H9 (cell line): ENCODE data around the gene SLC24A1. TPM values are rescaled to one million over a fixed set of nuclear protein-coding genes. Genes with fewer than 3 reads are reported as not detected.

Experiments
- DNase-seq: peaks from one replicate; pipeline ENCODE4 v3.0.0-alpha.2; 2017
- H2AFZ ChIP-seq: one replicate; pipeline ENCODE4 v1.6.1; 2013; ENCODE audit warnings: mild to moderate bottlenecking, low read length, control low read depth, moderate library complexity
- H2AK5ac ChIP-seq: 2 replicates; pipeline ENCODE4 v1.6.1; 2013; ENCODE audit warnings: low read length, control low read depth, mixed read lengths; ENCODE audit not compliant: insufficient read length
- H2BK120ac ChIP-seq: one replicate; pipeline ENCODE4 v1.6.1; 2013; ENCODE audit warnings: low read depth, mild to moderate bottlenecking, low read length, control low read depth, inconsistent platforms; ENCODE audit not compliant: poor library complexity, severe bottlenecking
- H2BK12ac ChIP-seq: 2 replicates; pipeline ENCODE4 v1.6.1; 2013; ENCODE audit warnings: low read length, control low read depth, mixed read lengths, low read depth; ENCODE audit not compliant: insufficient read length
- H2BK15ac ChIP-seq: 2 replicates; pipeline ENCODE4 v1.6.1; 2013; ENCODE audit warnings: low read depth, low read length, control low read depth
- H2BK20ac ChIP-seq: one replicate; pipeline ENCODE4 v1.6.1; 2013; ENCODE audit warnings: low read depth, mild to moderate bottlenecking, low read length, control low read depth, inconsistent platforms; ENCODE audit not compliant: poor library complexity, severe bottlenecking
- H2BK5ac ChIP-seq: 2 replicates; pipeline ENCODE4 v1.6.1; 2013; ENCODE audit warnings: low read length, control low read depth, mixed read lengths; ENCODE audit not compliant: insufficient read length
- H3K14ac ChIP-seq: 2 replicates; pipeline ENCODE4 v1.6.1; 2013; ENCODE audit warnings: low read length, control low read depth; ENCODE audit not compliant: insufficient read depth
- H3K18ac ChIP-seq: 2 replicates; pipeline ENCODE4 v1.6.1; 2013; ENCODE audit warnings: low read depth, mild to moderate bottlenecking, mixed read lengths, low read length, control low read depth; ENCODE audit not compliant: insufficient read length
- H3K23ac ChIP-seq: 2 replicates; pipeline ENCODE4 v1.6.1; 2013; ENCODE audit warnings: low read length, control low read depth, mixed read lengths, low read depth; ENCODE audit not compliant: insufficient read length
- H3K23me2 ChIP-seq: 2 replicates; pipeline ENCODE4 v1.6.1; 2013; ENCODE audit warnings: low read depth, mild to moderate bottlenecking, mixed read lengths, low read length, control low read depth; ENCODE audit not compliant: insufficient read length, poor library complexity, severe bottlenecking
- H3K27ac ChIP-seq: 2 replicates; pipeline ENCODE4 v1.5.1; 2013; ENCODE audit warnings: low read length, control low read depth, mixed read lengths, low read depth; ENCODE audit not compliant: insufficient read length
- H3K27me3 ChIP-seq: 2 replicates; pipeline ENCODE4 v1.6.1; 2013; ENCODE audit warnings: low read length, control low read depth, inconsistent platforms; ENCODE audit not compliant: insufficient read depth
- H3K4ac ChIP-seq: 2 replicates; pipeline ENCODE4 v1.6.1; 2013; ENCODE audit warnings: low read depth, mild to moderate bottlenecking, control low read depth, inconsistent platforms, low read length, moderate library complexity
- H3K4me1 ChIP-seq: 2 replicates; pipeline ENCODE4 v1.6.1; 2013; ENCODE audit warnings: low read length, control low read depth, inconsistent platforms; ENCODE audit not compliant: insufficient read depth
- H3K4me2 ChIP-seq: 2 replicates; pipeline ENCODE4 v1.6.1; 2013; ENCODE audit warnings: low read length, control low read depth, mixed read lengths; ENCODE audit not compliant: insufficient read length, insufficient read depth
- H3K56ac ChIP-seq: 2 replicates; pipeline ENCODE4 v1.6.1; 2013; ENCODE audit warnings: low read depth, mild to moderate bottlenecking, mixed read lengths, low read length, control low read depth; ENCODE audit not compliant: insufficient read length
- H3K79me1 ChIP-seq: 2 replicates; pipeline ENCODE4 v1.6.1; 2013; ENCODE audit warnings: low read depth, mild to moderate bottlenecking, moderate library complexity, low read length, control low read depth, inconsistent platforms; ENCODE audit not compliant: insufficient read depth, poor library complexity, severe bottlenecking
- H3K79me2 ChIP-seq: 2 replicates; pipeline ENCODE4 v1.6.1; 2013; ENCODE audit warnings: low read length, control low read depth, inconsistent platforms; ENCODE audit not compliant: insufficient read depth
- H3K9ac ChIP-seq: 2 replicates; pipeline ENCODE4 v1.6.1; 2013; ENCODE audit warnings: low read length, control low read depth, mixed read lengths; ENCODE audit not compliant: insufficient read length; ENCODE audit errors: extremely low read depth
- H3K9me3 ChIP-seq: one replicate; pipeline ENCODE4 v1.6.1; 2013; ENCODE audit warnings: low read depth, low read length, inconsistent platforms; ENCODE audit not compliant: control insufficient read depth
- H3T11ph ChIP-seq: one replicate; pipeline ENCODE4 v1.6.1; 2013; ENCODE audit warnings: mild to moderate bottlenecking, low read length, control low read depth, inconsistent platforms
- H4K20me1 ChIP-seq: one replicate; pipeline ENCODE4 v1.6.1; 2013; ENCODE audit not compliant: control insufficient read depth, insufficient read length, insufficient read depth
- H4K5ac ChIP-seq: 2 replicates; pipeline ENCODE4 v1.6.1; 2013; ENCODE audit warnings: low read depth, mild to moderate bottlenecking, mixed read lengths, low read length, control low read depth; ENCODE audit not compliant: insufficient read length
- H4K8ac ChIP-seq: replicated peaks from 2 replicates; pipeline ENCODE4 v1.6.1; 2013; ENCODE audit warnings: low read length, control low read depth, mixed read lengths, low read depth; ENCODE audit not compliant: insufficient read length
- H4K91ac ChIP-seq: 2 replicates; pipeline ENCODE4 v1.6.1; 2013; ENCODE audit warnings: low read depth, mild to moderate bottlenecking, moderate library complexity, mixed read lengths, low read length, control low read depth; ENCODE audit not compliant: insufficient read length
- H3K27ac Mint-ChIP-seq, 3 experiments: 2 replicates in 2 of 3; 3 replicates in 1 of 3; pipeline ENCODE4 v1.8.0; 2020 to 2021; ENCODE audit warnings: mixed read lengths in 3 of 3, mild to moderate bottlenecking in 1 of 3, moderate library complexity in 1 of 3
- H3K27me3 Mint-ChIP-seq: 2 replicates; pipeline ENCODE4 v1.8.0; 2021; ENCODE audit warnings: low read depth, mild to moderate bottlenecking, moderate library complexity, mixed read lengths
- H3K36me3 Mint-ChIP-seq, 3 experiments: 2 replicates in 2 of 3; 3 replicates in 1 of 3; pipeline ENCODE4 v1.8.0; 2020 to 2021; ENCODE audit warnings: low read depth in 3 of 3, mixed read lengths in 3 of 3; ENCODE audit not compliant: insufficient read depth in 1 of 3
- H3K4me1 Mint-ChIP-seq, 2 experiments: 2 replicates each; pipeline ENCODE4 v1.8.0; 2020; ENCODE audit warnings: mixed read lengths in 2 of 2
- H3K4me3 Mint-ChIP-seq, 2 experiments: 2 replicates in 1 of 2; 3 replicates in 1 of 2; pipeline ENCODE4 v1.8.0; 2020 to 2021; ENCODE audit warnings: mild to moderate bottlenecking in 2 of 2, mixed read lengths in 2 of 2, moderate library complexity in 1 of 2
- H3K9me3 Mint-ChIP-seq, 2 experiments: 2 replicates in 1 of 2; 3 replicates in 1 of 2; pipeline ENCODE4 v1.8.0; 2020; ENCODE audit warnings: mild to moderate bottlenecking in 2 of 2, mixed read lengths in 2 of 2, moderate library complexity in 1 of 2
- CTCF ChIP-seq: fragments of 200-600 bp; sonication (generic); conservative IDR thresholded peaks from 3 replicates; pipeline ENCODE4 v1.8.0; 2021; ENCODE audit warnings: antibody characterized with exemption, mild to moderate bottlenecking
- WGBS: extraction: QIAGEN DNeasy Blood & Tissue Kit; methylation state at CpG from one replicate; pipeline ENCODE4 v1.1.7; 2013; ENCODE audit warnings: missing lambda C conversion rate, low lambda C conversion rate, mixed read lengths; ENCODE audit not compliant: insufficient read length; ENCODE audit errors: extremely low coverage; 5-methylcytosine and 5-hydroxymethylcytosine counted together
- total RNA-seq: library from RNA; stranded (reverse); gene quantifications from 2 replicates; pipeline ENCODE4 v1.2.1, GENCODE V29; 2021

The SLC24A1 gene
- total RNA-seq, 1 experiment from 2014 or later: 8.6 TPM

- no peaks in the 10 kb centered on the region for H3K9me3 Mint-ChIP-seq
- H3K9ac ChIP-seq: no peak overlapping the region
- no peak overlapping the region for H2BK20ac ChIP-seq
- H3T11ph ChIP-seq: no peak overlapping the region
- no peak overlapping the region for H3K27ac ChIP-seq
- H3K14ac ChIP-seq: no peak overlapping the region
- H3K27me3 Mint-ChIP-seq: no peaks in the 10 kb centered on the region
- H4K20me1 ChIP-seq: no peaks in the 10 kb centered on the region
- no peak overlapping the region for H4K8ac ChIP-seq
- H3K4me2 ChIP-seq: no peak overlapping the region
- H3K4ac ChIP-seq: no peak overlapping the region
- DNase-seq: no peak
- no CpG with 5 or more reads among the region's 8 CpGs for WGBS
- H3K56ac ChIP-seq: no peak overlapping the region
- no peaks in the 10 kb centered on the region for H3K27me3 ChIP-seq
- no peak overlapping the region for H2AFZ ChIP-seq
- H3K18ac ChIP-seq: no peak overlapping the region
- H3K4me1 Mint-ChIP-seq: peaks cover 2 to 13% of the 10 kb centered on the region in 2 experiments; a peak in 2 of 4 replicates
- H3K79me1 ChIP-seq: no peaks in the 10 kb centered on the region
- H4K5ac ChIP-seq: no peak overlapping the region
- H2AK5ac ChIP-seq: no peak overlapping the region
- H3K23me2 ChIP-seq: no peaks in the 10 kb centered on the region
- H2BK120ac ChIP-seq: no peak overlapping the region
- H3K23ac ChIP-seq: no peak overlapping the region
- peak overlapping the region; percentile 84 to 90 (median 86); a peak in 5 of 7 replicates for H3K27ac Mint-ChIP-seq
- no peak for TF ChIP-seq CTCF
- H4K91ac ChIP-seq: no peak overlapping the region
- H2BK5ac ChIP-seq: no peak overlapping the region
- peaks cover 13 to 75% (median 55%) of the 10 kb centered on the region in 3 experiments; a peak in 6 of 7 replicates for H3K36me3 Mint-ChIP-seq
- H2BK12ac ChIP-seq: no peak overlapping the region
- H3K4me3 Mint-ChIP-seq: peak overlapping the region in 1 of 2 experiments; percentile 43; a peak in 1 of 5 replicates
- no peaks in the 10 kb centered on the region for H3K79me2 ChIP-seq
- no peak overlapping the region for H2BK15ac ChIP-seq
- H3K9me3 ChIP-seq: no peaks in the 10 kb centered on the region
- 0 out of 2 replicates have a peak, but pooled peaks cover 3% of the 10 kb centered on the region for H3K4me1 ChIP-seq
These were observed 42.6 kb upstream of the SLC24A1 start for GRCh38 chr15:65578904-65579728.
